IPS-20b (cell line): ENCODE measurements around the gene SLC6A7.

Source experiments
- H3K27ac ChIP-seq: one replicate; pipeline ENCODE4 v1.5.1; 2013; ENCODE audit warnings: low read length
- H3K27me3 ChIP-seq: 2 replicates; pipeline ENCODE4 v1.6.1; 2013; ENCODE audit warnings: mild to moderate bottlenecking, low read length, inconsistent platforms; ENCODE audit not compliant: insufficient read depth
- H3K36me3 ChIP-seq: 2 replicates; pipeline ENCODE4 v1.6.1; 2013; ENCODE audit warnings: low read depth, mild to moderate bottlenecking, inconsistent platforms, low read length, moderate library complexity; ENCODE audit not compliant: insufficient read depth
- H3K4me1 ChIP-seq: 2 replicates; pipeline ENCODE4 v1.6.1; 2013; ENCODE audit warnings: mild to moderate bottlenecking, control low read depth, inconsistent platforms, low read length, moderate library complexity; ENCODE audit not compliant: insufficient read depth
- H3K4me3 ChIP-seq: 2 replicates; pipeline ENCODE4 v1.5.1; 2013; ENCODE audit warnings: mild to moderate bottlenecking, low read length, inconsistent platforms
- H3K9ac ChIP-seq: 2 replicates; pipeline ENCODE4 v1.6.1; 2013; ENCODE audit warnings: low read depth, mild to moderate bottlenecking, inconsistent platforms, low read length, moderate library complexity
- H3K9me3 ChIP-seq: 2 replicates; pipeline ENCODE4 v1.6.1; 2013; ENCODE audit warnings: mild to moderate bottlenecking, low read depth, low read length, inconsistent platforms; ENCODE audit not compliant: insufficient read depth

SLC6A7 gene

GRCh38 chr5:150258130-150258529, 68.3 kb downstream of the SLC6A7 start:
- Histone ChIP-seq H3K4me1 (0 out of 2 replicates have a peak, but pooled peaks cover 4% of the 10 kb centered on the region), H3K27ac (no peak overlapping the region), H3K36me3 (no peaks in the 10 kb centered on the region), H3K9me3 (no peaks in the 10 kb centered on the region), H3K4me3 (no peak overlapping the region), H3K9ac (no peak overlapping the region), H3K27me3 (no peaks in the 10 kb centered on the region)
